Hepatocyte (in vitro differentiated cells): ENCODE measurements around the gene BIRC2. TPM values are rescaled to one million over a fixed set of nuclear protein-coding genes. Genes with fewer than 3 reads are reported as not detected.

Experiments used
- DNase-seq: peaks from one replicate; pipeline ENCODE4 v3.0.0-alpha.2; 2016; ENCODE audit warnings: low spot score
- H2AFZ ChIP-seq: fragments of 200-600 bp; sonication (generic); 2 replicates; pipeline ENCODE4 v1.6.0; 2016; ENCODE audit warnings: antibody characterized with exemption, mild to moderate bottlenecking
- H3K27ac ChIP-seq: fragments of 200-600 bp; sonication (generic); 2 replicates; pipeline ENCODE4 v1.5.1; 2016; ENCODE audit warnings: mild to moderate bottlenecking
- H3K27me3 ChIP-seq: fragments of 200-600 bp; sonication (generic); 2 replicates; pipeline ENCODE4 v1.6.1; 2016
- H3K36me3 ChIP-seq: fragments of 200-600 bp; sonication (generic); replicated peaks from 2 replicates; pipeline ENCODE4 v1.5.1; 2016; ENCODE audit warnings: low read depth; ENCODE audit not compliant: insufficient read depth
- H3K4me1 ChIP-seq: fragments of 200-600 bp; sonication (generic); 2 replicates; pipeline ENCODE4 v1.5.1; 2016; ENCODE audit warnings: mild to moderate bottlenecking, moderate library complexity; ENCODE audit not compliant: insufficient read depth
- H3K4me2 ChIP-seq: fragments of 200-600 bp; sonication (generic); 2 replicates; pipeline ENCODE4 v1.6.0; 2016
- H3K4me3 ChIP-seq: fragments of 200-600 bp; sonication (generic); 2 replicates; pipeline ENCODE4 v1.5.1; 2016; ENCODE audit warnings: mild to moderate bottlenecking
- H3K79me2 ChIP-seq: fragments of 200-600 bp; sonication (generic); 2 replicates; pipeline ENCODE4 v1.6.0; 2017; ENCODE audit warnings: mild to moderate bottlenecking
- H3K9me2 ChIP-seq: fragments of 200-600 bp; sonication (generic); replicated peaks from 2 replicates; pipeline ENCODE4 v1.6.0; 2017; ENCODE audit warnings: mild to moderate bottlenecking; ENCODE audit not compliant: insufficient read depth
- H3K9me3 ChIP-seq: fragments of 200-600 bp; sonication (generic); 2 replicates; pipeline ENCODE4 v1.5.1; 2016; ENCODE audit warnings: low read depth, mild to moderate bottlenecking
- H4K20me1 ChIP-seq: fragments of 200-600 bp; sonication (generic); 2 replicates; pipeline ENCODE4 v1.6.0; 2016; ENCODE audit warnings: mild to moderate bottlenecking; ENCODE audit not compliant: insufficient read depth, poor library complexity, severe bottlenecking
- CTCF ChIP-seq: fragments of 200-600 bp; sonication (generic); IDR thresholded peaks from 2 replicates; pipeline ENCODE4 v1.5.1; 2016; ENCODE audit warnings: antibody characterized with exemption, mild to moderate bottlenecking; ENCODE audit not compliant: poor library complexity
- EZH2 ChIP-seq: fragments of 200-600 bp; sonication (generic); IDR thresholded peaks from 2 replicates; pipeline ENCODE4 v1.6.1; 2016; ENCODE audit warnings: antibody characterized with exemption, mild to moderate bottlenecking, borderline replicate concordance
- EZH2phosphoT487 ChIP-seq: fragments of 200-600 bp; sonication (generic); IDR thresholded peaks from one replicate; pipeline ENCODE4 v1.6.1; 2018; ENCODE audit warnings: antibody characterized with exemption, mild to moderate bottlenecking, low read depth, moderate library complexity; ENCODE audit not compliant: unreplicated experiment, severe bottlenecking
- WGBS: methylation state at CpG from one replicate; pipeline ENCODE4 v1.1.6; 2016; ENCODE audit warnings: low lambda C conversion rate; ENCODE audit errors: missing lambda C conversion rate; 5-methylcytosine and 5-hydroxymethylcytosine counted together
- polyA plus RNA-seq: library from polyadenylated mRNA; unstranded; fragments of >200 nt; fragmentation: Nextera tagmentation; extraction: Ambion mirVana; gene quantifications from 2 replicates; pipeline ENCODE4 v1.2.1, GENCODE V29; 2016
- total RNA-seq: library from RNA; depleted of rRNA; stranded (reverse); fragments of >200 nt; gene quantifications from 2 replicates; pipeline ENCODE4 v1.2.3, GENCODE V29; 2014

Gene BIRC2
- total and polyA plus RNA-seq, 2 experiments from 2014 or later: 37.7 to 85.7 TPM

DNA sequence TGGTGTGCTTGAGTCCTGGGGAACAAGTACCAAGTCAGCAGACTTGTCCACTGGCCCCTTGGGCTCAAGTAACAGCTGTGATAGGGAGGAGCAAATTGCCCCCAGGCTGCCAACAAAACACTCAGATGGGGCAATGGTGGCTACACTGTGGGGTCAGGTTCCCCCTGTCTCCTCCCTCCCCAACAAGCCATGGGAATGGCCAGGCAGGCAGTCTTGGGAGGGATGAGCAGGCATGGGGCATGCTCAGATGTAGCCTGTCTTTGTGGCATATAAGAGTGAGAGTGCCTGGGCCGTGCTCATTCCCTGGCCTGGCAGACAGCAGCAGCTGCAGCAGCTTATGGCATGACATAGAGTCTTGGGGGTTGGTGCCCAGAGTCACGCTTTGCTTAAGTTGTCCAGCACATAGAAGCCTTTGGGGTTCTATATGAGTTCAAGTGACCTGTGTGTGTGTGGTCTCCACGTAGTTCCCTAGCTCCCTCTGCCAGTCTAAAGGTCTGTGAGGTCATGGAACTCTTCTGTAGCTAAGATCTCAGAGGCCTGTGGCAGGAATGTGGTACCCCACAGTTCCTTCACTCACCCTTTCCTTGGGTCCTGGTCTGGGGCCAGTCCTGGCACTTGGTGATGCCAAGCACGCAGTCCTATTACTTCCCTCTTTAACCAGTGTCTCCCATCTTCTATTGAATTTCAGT lies 44.7 kb downstream of the BIRC2 start:
- DNase-seq: no peak
- 94% methylated on average over 4 of the region's 4 CpGs for WGBS
- Histone ChIP-seq H3K27ac (no peak overlapping the region), H3K27me3 (no peaks in the 10 kb centered on the region), H3K9me3 (no peaks in the 10 kb centered on the region), H3K9me2 (no peaks in the 10 kb centered on the region), H3K4me3 (no peak overlapping the region), H4K20me1 (peaks cover 5% of the 10 kb centered on the region), H3K79me2 (peaks cover 28% of the 10 kb centered on the region), H3K36me3 (no peaks in the 10 kb centered on the region), H3K4me2 (no peak overlapping the region), H2AFZ (no peak overlapping the region), H3K4me1 (peaks cover 4% of the 10 kb centered on the region)
- no peak for TF ChIP-seq CTCF
- no peak for TF ChIP-seq EZH2
- TF ChIP-seq EZH2phosphoT487: no peak

DNA sequence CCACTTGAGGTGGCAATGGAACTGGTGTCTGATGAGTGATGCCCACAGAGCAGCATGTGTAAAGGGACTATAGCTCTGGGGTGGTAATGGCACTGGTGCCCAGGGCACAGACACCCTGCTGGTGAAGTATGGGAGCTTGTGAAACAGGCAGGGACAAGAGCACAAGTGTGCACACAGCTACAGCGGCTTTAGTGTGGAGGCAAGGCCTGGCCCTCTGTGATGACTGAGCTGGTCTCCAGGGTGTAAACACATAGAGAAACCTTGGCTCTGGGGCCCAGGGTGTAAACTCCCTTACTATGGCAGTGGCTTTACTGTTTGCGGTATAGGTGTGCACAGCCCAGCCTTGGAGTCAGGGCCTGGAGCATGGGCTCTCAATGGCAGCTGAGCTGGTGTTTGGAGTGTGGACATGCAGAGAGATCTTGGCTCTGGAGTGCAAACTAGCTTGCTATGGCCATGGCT lies 46.3 kb downstream of the BIRC2 start:
- Histone ChIP-seq H3K4me2 (no peak overlapping the region), H4K20me1 (peaks cover 5% of the 10 kb centered on the region), H3K27ac (no peak overlapping the region), H3K4me3 (no peak overlapping the region), H3K4me1 (no peaks in the 10 kb centered on the region), H3K9me3 (no peaks in the 10 kb centered on the region), H2AFZ (no peak overlapping the region), H3K36me3 (no peaks in the 10 kb centered on the region), H3K9me2 (no peaks in the 10 kb centered on the region), H3K27me3 (no peaks in the 10 kb centered on the region), H3K79me2 (peaks cover 27% of the 10 kb centered on the region)
- 100% methylated on average over 2 of the region's 2 CpGs for WGBS
- no peak for TF ChIP-seq CTCF
- no peak for TF ChIP-seq EZH2phosphoT487
- no peak for TF ChIP-seq EZH2
- DNase-seq: no peak

GRCh38 chr11:102395720-102396393 lies 48.8 kb downstream of the BIRC2 start:
- Histone ChIP-seq H3K4me1 (no peaks in the 10 kb centered on the region), H3K27me3 (no peaks in the 10 kb centered on the region), H2AFZ (no peak overlapping the region), H3K36me3 (no peaks in the 10 kb centered on the region), H3K4me2 (no peak overlapping the region), H3K9me2 (no peaks in the 10 kb centered on the region), H3K9me3 (no peaks in the 10 kb centered on the region), H3K4me3 (no peak overlapping the region), H3K27ac (no peak overlapping the region), H4K20me1 (peaks cover 5% of the 10 kb centered on the region), H3K79me2 (peaks cover 22% of the 10 kb centered on the region)
- TF ChIP-seq EZH2 (no peak), CTCF (no peak)
- WGBS: 92% methylated on average over 6 of the region's 6 CpGs
- DNase-seq: no peak
